Kidney (tissue), 14 donors: ENCODE measurements around the gene PTEN. TPM values are rescaled to one million over a fixed set of nuclear protein-coding genes. Genes with fewer than 3 reads are reported as not detected.
"Not testable (repeated sequence)": the region's sequence is repeated elsewhere in the genome, so short reads cannot be mapped to it uniquely, and the experiment has no call there.

ENCODE experiments used
- DNase-seq, 5 donors: peaks; one replicate each; pipeline ENCODE4 v3.0.0-alpha.2; 2013 to 2020
- FAIRE-seq: peaks from 2 replicates; lab custom pipeline; 2012; peaks lifted over from hg19 to GRCh38; lab: Jason Lieb, UNC
- H3K27ac ChIP-seq, 2 donors: one replicate each; pipeline ENCODE4 v1.7.0; 2013; ENCODE audit warnings: low read depth in 2 of 2, low read length in 2 of 2, inconsistent platforms in 1 of 2
- H3K27me3 ChIP-seq: one replicate; pipeline ENCODE4 v1.7.1; 2013; ENCODE audit warnings: low read length, inconsistent platforms; ENCODE audit not compliant: control insufficient read depth, insufficient read depth
- H3K36me3 ChIP-seq, 3 donors: one replicate each; pipeline versions ENCODE4 v1.7.0 to v1.7.1; 2013; ENCODE audit warnings: low read length in 3 of 3, control low read depth in 1 of 3, inconsistent platforms in 1 of 3; ENCODE audit not compliant: insufficient read depth in 3 of 3, control insufficient read depth in 2 of 3
- H3K4me1 ChIP-seq, 3 donors: one replicate each; pipeline versions ENCODE4 v1.7.0 to v1.7.1; 2013; ENCODE audit warnings: low read length in 3 of 3, inconsistent platforms in 1 of 3, low read depth in 1 of 3; ENCODE audit not compliant: control insufficient read depth in 2 of 3, insufficient read depth in 2 of 3
- H3K4me3 ChIP-seq, 3 donors: one replicate each; pipeline versions ENCODE4 v1.7.0 to v1.8.1; 2013; ENCODE audit warnings: low read length in 3 of 3, control low read depth in 1 of 3, inconsistent platforms in 1 of 3
- H3K9ac ChIP-seq, 3 donors: one replicate each; pipeline versions ENCODE4 v1.7.0 to v1.7.1; 2013; ENCODE audit warnings: low read length in 3 of 3, control low read depth in 1 of 3, inconsistent platforms in 1 of 3
- H3K9me3 ChIP-seq, 3 donors: one replicate each; pipeline versions ENCODE4 v1.7.0 to v1.7.1; 2013; ENCODE audit warnings: low read length in 3 of 3, control low read depth in 1 of 3, inconsistent platforms in 1 of 3; ENCODE audit not compliant: control insufficient read depth in 2 of 3, insufficient read depth in 1 of 3
- intact Hi-C: fragments of 100-400 bp; cut with DNase I; formaldehyde crosslinking; loops from one replicate; pipeline ENCODE4 v1.11.1; 2022
- polyA plus RNA-seq: library from polyadenylated mRNA; stranded (reverse); fragments of 350-450 nt; fragmentation: Illumina TruSeq; extraction: RNeasy Lipid Tissue Mini Kit (QIAGEN cat#74804); gene quantifications from one replicate; pipeline ENCODE4 v1.2.3, GENCODE V29; 2014; ENCODE audit warnings: low read depth, low replicate concordance; ENCODE audit not compliant: insufficient read depth
- total RNA-seq: library from RNA; stranded (reverse); fragmentation: NEBNext Ultra II Directional; extraction: Animal tissue kit (Norgen Biotek cat#: 25700); gene quantifications from one replicate; pipeline ENCODE4 v1.2.1, GENCODE V29; 2021
- TF ChIP-seq, protein P1 (sequence below): IDR thresholded peaks from 3 replicates; pipeline ENCODE4 v1.5.1; 2012; ENCODE audit warnings: mild to moderate bottlenecking, moderate library complexity, borderline replicate concordance; ENCODE audit not compliant: insufficient read depth; ENCODE audit errors: extremely low read depth
- donor health status: control.
- donor health status: control.
- donor health status: control.
- donor health status: control.
- donor health status: control.
- donor health status: DM: yes; HTN: yes; CAD: no.
- donor health status: Normal renal cell carcinoma (clear cell type).

PTEN gene
- total and polyA plus RNA-seq, 2 donors from 2014 or later: 22.3 to 154 TPM

DNA sequence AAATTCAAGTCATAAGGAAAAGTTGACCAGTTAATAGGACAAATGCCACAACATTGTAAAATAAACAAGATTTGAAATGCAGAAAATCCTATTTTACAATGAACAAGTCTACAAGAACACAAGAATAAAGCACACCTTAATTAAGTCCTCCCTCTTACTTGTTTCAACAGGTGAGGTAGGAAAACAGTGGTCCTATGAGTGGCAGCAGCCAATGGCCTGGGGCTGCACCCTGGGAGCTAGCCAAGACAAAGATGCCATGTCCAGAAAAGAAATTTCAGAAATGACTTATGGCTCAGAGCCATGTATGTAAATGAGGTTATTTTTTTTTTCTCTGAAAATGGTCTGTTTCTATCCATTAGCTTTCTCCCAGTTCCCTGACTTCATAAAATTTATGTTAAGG lies 14.4 kb upstream of the PTEN start:
- H3K9me3 ChIP-seq: no peaks in the 10 kb centered on the region
- no peak overlapping the region for H3K27ac ChIP-seq
- H3K4me1 ChIP-seq: peaks cover 0 to 3% (median 0%) of the 10 kb centered on the region in 3 donors
- no peak for DNase-seq
- FAIRE-seq: no peak
- H3K9ac ChIP-seq: no peak overlapping the region
- TF ChIP-seq, protein P1, sequence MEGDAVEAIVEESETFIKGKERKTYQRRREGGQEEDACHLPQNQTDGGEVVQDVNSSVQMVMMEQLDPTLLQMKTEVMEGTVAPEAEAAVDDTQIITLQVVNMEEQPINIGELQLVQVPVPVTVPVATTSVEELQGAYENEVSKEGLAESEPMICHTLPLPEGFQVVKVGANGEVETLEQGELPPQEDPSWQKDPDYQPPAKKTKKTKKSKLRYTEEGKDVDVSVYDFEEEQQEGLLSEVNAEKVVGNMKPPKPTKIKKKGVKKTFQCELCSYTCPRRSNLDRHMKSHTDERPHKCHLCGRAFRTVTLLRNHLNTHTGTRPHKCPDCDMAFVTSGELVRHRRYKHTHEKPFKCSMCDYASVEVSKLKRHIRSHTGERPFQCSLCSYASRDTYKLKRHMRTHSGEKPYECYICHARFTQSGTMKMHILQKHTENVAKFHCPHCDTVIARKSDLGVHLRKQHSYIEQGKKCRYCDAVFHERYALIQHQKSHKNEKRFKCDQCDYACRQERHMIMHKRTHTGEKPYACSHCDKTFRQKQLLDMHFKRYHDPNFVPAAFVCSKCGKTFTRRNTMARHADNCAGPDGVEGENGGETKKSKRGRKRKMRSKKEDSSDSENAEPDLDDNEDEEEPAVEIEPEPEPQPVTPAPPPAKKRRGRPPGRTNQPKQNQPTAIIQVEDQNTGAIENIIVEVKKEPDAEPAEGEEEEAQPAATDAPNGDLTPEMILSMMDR: no peak
- H3K4me3 ChIP-seq: no peak overlapping the region
- H3K27me3 ChIP-seq: no peaks in the 10 kb centered on the region
- intact Hi-C loops: no loop called here
- H3K36me3 ChIP-seq: no peaks in the 10 kb centered on the region

DNA sequence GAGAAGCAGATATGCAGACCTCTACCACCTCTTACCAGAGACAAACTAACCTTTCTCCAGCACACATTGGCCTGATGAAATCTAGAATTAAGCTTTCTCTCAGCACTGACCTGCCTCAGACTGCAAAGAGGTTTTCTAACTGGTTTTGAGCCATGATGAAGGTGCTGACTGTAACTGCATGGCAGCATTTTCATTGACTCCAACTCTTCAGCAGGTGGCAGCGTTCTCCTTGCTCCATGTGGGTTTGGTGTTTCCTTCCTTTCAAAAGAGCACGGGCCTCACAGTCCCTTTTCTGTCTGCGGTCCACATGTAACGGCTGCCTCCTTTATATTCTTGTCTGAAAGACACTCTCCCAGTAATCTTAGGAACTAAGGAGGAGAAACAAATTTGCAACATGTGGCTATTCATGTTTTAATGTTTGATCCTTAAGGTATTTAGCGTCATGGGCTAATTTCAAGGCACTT lies 12.7 kb upstream of the PTEN start:
- Histone ChIP-seq H3K4me3 (no peak overlapping the region), H3K36me3 (no peaks in the 10 kb centered on the region), H3K27me3 (no peaks in the 10 kb centered on the region), H3K9ac (no peak overlapping the region), H3K27ac (no peak overlapping the region), H3K4me1 (peaks cover 0 to 3% (median 0%) of the 10 kb centered on the region in 3 donors), H3K9me3 (no peaks in the 10 kb centered on the region)
- DNase-seq (peak in 4 of 5 donors; percentile 57 to 88 (median 74)), FAIRE-seq (peak; percentile 29)
- intact Hi-C loops: loop anchor here (10.0 kb wide), 1 partner anchor 704 kb away; no protein-coding TSS in a partner anchor
- TF ChIP-seq, protein P1: peak; percentile 85

DNA sequence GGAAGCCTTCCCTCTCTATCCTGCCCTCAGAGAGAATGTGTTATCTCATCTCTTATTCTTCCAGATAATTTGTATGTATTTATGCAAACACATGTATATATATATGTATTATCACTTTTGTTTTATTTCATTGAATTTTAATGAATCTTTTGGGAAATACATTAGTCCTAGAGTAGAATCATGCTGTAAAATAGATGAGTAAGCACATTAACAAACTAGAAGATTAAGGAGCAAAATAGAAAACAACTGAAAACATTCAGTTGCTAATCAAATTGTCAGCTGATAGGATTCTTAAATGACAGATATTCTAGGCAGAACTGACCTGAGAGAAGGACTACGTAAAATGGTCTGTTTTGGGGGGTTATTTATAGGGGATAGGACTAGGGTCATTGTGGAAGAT lies 11.3 kb upstream of the PTEN start:
- FAIRE-seq: no peak
- H3K4me3 ChIP-seq: no peak overlapping the region
- H3K27ac ChIP-seq: no peak overlapping the region
- H3K36me3 ChIP-seq: no peaks in the 10 kb centered on the region
- intact Hi-C loops: loop anchor here (10.0 kb wide), 1 partner anchor 703 kb away; no protein-coding TSS in a partner anchor
- H3K9me3 ChIP-seq: no peaks in the 10 kb centered on the region
- no peaks in the 10 kb centered on the region for H3K27me3 ChIP-seq
- TF ChIP-seq, protein P1: no peak
- peaks cover 0 to 3% (median 0%) of the 10 kb centered on the region in 3 donors for H3K4me1 ChIP-seq
- no peak for DNase-seq
- H3K9ac ChIP-seq: no peak overlapping the region

- not testable (repeated sequence) for H3K27me3 ChIP-seq, H3K9ac ChIP-seq, DNase-seq, FAIRE-seq, H3K4me3 ChIP-seq, H3K27ac ChIP-seq, H3K4me1 ChIP-seq, H3K9me3 ChIP-seq, H3K36me3 ChIP-seq
- intact Hi-C loops: loop anchor here (10.0 kb wide), 1 partner anchor 700 kb away; no protein-coding TSS in a partner anchor
These were observed 8.2 kb upstream of the PTEN start for GRCh38 chr10:87855247-87855646.

- FAIRE-seq, H3K27ac ChIP-seq, DNase-seq, H3K9me3 ChIP-seq, H3K9ac ChIP-seq, H3K4me3 ChIP-seq, H3K27me3 ChIP-seq, H3K36me3 ChIP-seq, H3K4me1 ChIP-seq: not testable (repeated sequence)
- intact Hi-C loops: loop anchor here (10.0 kb wide), 1 partner anchor 699 kb away; no protein-coding TSS in a partner anchor
These were observed 7.8 kb upstream of the PTEN start for GRCh38 chr10:87855665-87856064.
